Mammary epithelial cell (primary cell): ENCODE data around the gene EMILIN2.

Experiments
- EZH2 ChIP-seq: IDR thresholded peaks from 2 replicates; pipeline ENCODE4 v1.6.1; 2012; ENCODE audit warnings: low read length, inconsistent platforms, borderline replicate concordance
- TF ChIP-seq, protein P1 (sequence below), 2 donors: IDR thresholded peaks in 1 of 2; conservative IDR thresholded peaks in 1 of 2; 2 replicates each; pipeline ENCODE4 v1.5.1; 2011 to 2012; ENCODE audit warnings: inconsistent platforms in 2 of 2, low read length in 2 of 2, mild to moderate bottlenecking in 2 of 2, control low read depth in 1 of 2, low read depth in 1 of 2; ENCODE audit not compliant: insufficient read depth in 1 of 2; ENCODE audit errors: extremely low read depth in 1 of 2

DNA sequence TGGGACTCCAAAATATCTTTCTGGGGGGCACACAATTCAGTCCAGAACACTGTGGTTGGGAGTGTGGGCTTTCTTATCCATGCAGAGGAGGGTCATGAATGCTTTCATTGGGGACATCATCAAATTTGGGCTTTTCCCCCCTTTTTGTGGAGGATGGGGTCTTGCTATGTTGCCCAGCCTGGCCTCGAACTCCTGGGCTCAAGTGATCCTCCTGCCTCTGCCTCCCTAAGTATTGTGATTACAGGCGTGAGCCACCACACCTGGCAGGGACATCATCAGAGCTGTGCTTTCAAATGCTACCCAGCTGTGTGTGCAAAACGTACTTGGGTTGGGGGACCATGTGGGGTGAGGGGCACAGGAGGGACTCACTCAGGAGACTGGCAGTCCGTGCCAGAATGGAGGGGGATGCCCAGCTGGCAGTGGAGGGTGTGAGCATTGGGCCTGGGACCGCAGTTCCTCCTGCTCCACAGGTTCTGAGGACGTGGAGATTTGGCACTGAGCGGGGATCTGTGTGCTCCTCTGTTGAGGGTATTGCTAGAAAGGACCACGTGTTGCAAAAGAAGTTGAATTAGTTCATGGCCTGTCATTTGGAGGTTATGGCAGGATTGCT is 24.4 kb downstream of the EMILIN2 start:
- TF ChIP-seq, protein P1, sequence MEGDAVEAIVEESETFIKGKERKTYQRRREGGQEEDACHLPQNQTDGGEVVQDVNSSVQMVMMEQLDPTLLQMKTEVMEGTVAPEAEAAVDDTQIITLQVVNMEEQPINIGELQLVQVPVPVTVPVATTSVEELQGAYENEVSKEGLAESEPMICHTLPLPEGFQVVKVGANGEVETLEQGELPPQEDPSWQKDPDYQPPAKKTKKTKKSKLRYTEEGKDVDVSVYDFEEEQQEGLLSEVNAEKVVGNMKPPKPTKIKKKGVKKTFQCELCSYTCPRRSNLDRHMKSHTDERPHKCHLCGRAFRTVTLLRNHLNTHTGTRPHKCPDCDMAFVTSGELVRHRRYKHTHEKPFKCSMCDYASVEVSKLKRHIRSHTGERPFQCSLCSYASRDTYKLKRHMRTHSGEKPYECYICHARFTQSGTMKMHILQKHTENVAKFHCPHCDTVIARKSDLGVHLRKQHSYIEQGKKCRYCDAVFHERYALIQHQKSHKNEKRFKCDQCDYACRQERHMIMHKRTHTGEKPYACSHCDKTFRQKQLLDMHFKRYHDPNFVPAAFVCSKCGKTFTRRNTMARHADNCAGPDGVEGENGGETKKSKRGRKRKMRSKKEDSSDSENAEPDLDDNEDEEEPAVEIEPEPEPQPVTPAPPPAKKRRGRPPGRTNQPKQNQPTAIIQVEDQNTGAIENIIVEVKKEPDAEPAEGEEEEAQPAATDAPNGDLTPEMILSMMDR (conservative IDR thresholded peaks at IDR 0.05 in 1 of 2, IDR thresholded peaks at IDR 0.05 in 1 of 2; ENCODE audit: extremely low read depth in 1 of 2, insufficient read depth in 1 of 2, low read depth in 1 of 2, low read length in 2 of 2): no peak
- TF ChIP-seq EZH2: no peak
